HEK293 (cell line): Measurements from ENCODE around the gene TREH.

Source experiments
- KLF1 ChIP-seq: fragments of 450-650 bp; formaldehyde crosslinking; IDR thresholded peaks from 2 replicates; pipeline ENCODE4 v1.5.1; 2016; ENCODE audit warnings: missing biosample characterization, missing genetic modification characterization
- PRDM1 ChIP-seq: fragments of 450-650 bp; formaldehyde crosslinking; IDR thresholded peaks from 2 replicates; pipeline ENCODE4; 2016; ENCODE audit warnings: missing biosample characterization, missing genetic modification characterization
- SCRT2 ChIP-seq: fragments of 450-650 bp; formaldehyde crosslinking; IDR thresholded peaks from 2 replicates; pipeline ENCODE4 v1.5.1; 2016; ENCODE audit warnings: missing biosample characterization, missing genetic modification characterization
- TRIM28 ChIP-seq: IDR thresholded peaks from 2 replicates; pipeline ENCODE4 v1.6.1; 2011; ENCODE audit warnings: low read length, control low read depth, borderline replicate concordance
- ZFP69B ChIP-seq: fragments of 450-650 bp; formaldehyde crosslinking; IDR thresholded peaks from 2 replicates; pipeline ENCODE4 v1.5.1; 2016; ENCODE audit warnings: missing biosample characterization, missing genetic modification characterization
- ZNF112 ChIP-seq: fragments of 450-650 bp; formaldehyde crosslinking; IDR thresholded peaks from 2 replicates; pipeline ENCODE4 v1.5.0; 2017; ENCODE audit warnings: missing biosample characterization, missing genetic modification characterization
- ZNF23 ChIP-seq: fragments of 450-650 bp; formaldehyde crosslinking; IDR thresholded peaks from 2 replicates; pipeline ENCODE4 v1.5.1; 2016; ENCODE audit warnings: missing biosample characterization, missing genetic modification characterization, borderline replicate concordance
- ZNF24 ChIP-seq: fragments of 450-650 bp; formaldehyde crosslinking; IDR thresholded peaks from 2 replicates; pipeline ENCODE4 v1.5.1; 2016; ENCODE audit warnings: missing biosample characterization, missing genetic modification characterization
- ZNF473 ChIP-seq: fragments of 450-650 bp; formaldehyde crosslinking; IDR thresholded peaks from 2 replicates; pipeline ENCODE4 v1.5.1; 2017; ENCODE audit warnings: missing biosample characterization, missing genetic modification characterization
- ZNF521 ChIP-seq: fragments of 450-650 bp; formaldehyde crosslinking; IDR thresholded peaks from 2 replicates; pipeline ENCODE4 v1.5.1; 2017; ENCODE audit warnings: missing biosample characterization, mild to moderate bottlenecking, missing genetic modification characterization
- ZNF560 ChIP-seq: fragments of 450-650 bp; formaldehyde crosslinking; IDR thresholded peaks from 2 replicates; pipeline ENCODE4 v1.5.1; 2017; ENCODE audit warnings: missing biosample characterization, missing genetic modification characterization, borderline replicate concordance
- ZNF610 ChIP-seq: fragments of 450-650 bp; formaldehyde crosslinking; IDR thresholded peaks from 2 replicates; pipeline ENCODE4 v1.5.1; 2016; ENCODE audit warnings: missing biosample characterization, missing genetic modification characterization, borderline replicate concordance
- ZNF621 ChIP-seq: fragments of 450-650 bp; formaldehyde crosslinking; IDR thresholded peaks from 2 replicates; pipeline ENCODE4 v1.5.1; 2017; ENCODE audit warnings: missing biosample characterization, missing genetic modification characterization
- ZNF623 ChIP-seq: fragments of 450-650 bp; formaldehyde crosslinking; IDR thresholded peaks from 2 replicates; pipeline ENCODE4 v1.5.1; 2016; ENCODE audit warnings: missing biosample characterization, missing genetic modification characterization
- ZNF830 ChIP-seq: fragments of 450-650 bp; IDR thresholded peaks from 2 replicates; pipeline ENCODE4 v1.5.0; 2018; ENCODE audit warnings: missing biosample characterization, missing genetic modification characterization, low read depth, mild to moderate bottlenecking, moderate library complexity
- TF ChIP-seq, protein P1 (sequence below): fragments of 450-650 bp; formaldehyde crosslinking; IDR thresholded peaks from 2 replicates; pipeline ENCODE4 v1.5.1; 2016; ENCODE audit warnings: missing biosample characterization, missing genetic modification characterization
- TF ChIP-seq, protein P2 (sequence below): fragments of 450-650 bp; formaldehyde crosslinking; IDR thresholded peaks from 2 replicates; pipeline ENCODE4 v1.5.1; 2016; ENCODE audit warnings: missing biosample characterization, missing genetic modification characterization

The TREH gene

DNA sequence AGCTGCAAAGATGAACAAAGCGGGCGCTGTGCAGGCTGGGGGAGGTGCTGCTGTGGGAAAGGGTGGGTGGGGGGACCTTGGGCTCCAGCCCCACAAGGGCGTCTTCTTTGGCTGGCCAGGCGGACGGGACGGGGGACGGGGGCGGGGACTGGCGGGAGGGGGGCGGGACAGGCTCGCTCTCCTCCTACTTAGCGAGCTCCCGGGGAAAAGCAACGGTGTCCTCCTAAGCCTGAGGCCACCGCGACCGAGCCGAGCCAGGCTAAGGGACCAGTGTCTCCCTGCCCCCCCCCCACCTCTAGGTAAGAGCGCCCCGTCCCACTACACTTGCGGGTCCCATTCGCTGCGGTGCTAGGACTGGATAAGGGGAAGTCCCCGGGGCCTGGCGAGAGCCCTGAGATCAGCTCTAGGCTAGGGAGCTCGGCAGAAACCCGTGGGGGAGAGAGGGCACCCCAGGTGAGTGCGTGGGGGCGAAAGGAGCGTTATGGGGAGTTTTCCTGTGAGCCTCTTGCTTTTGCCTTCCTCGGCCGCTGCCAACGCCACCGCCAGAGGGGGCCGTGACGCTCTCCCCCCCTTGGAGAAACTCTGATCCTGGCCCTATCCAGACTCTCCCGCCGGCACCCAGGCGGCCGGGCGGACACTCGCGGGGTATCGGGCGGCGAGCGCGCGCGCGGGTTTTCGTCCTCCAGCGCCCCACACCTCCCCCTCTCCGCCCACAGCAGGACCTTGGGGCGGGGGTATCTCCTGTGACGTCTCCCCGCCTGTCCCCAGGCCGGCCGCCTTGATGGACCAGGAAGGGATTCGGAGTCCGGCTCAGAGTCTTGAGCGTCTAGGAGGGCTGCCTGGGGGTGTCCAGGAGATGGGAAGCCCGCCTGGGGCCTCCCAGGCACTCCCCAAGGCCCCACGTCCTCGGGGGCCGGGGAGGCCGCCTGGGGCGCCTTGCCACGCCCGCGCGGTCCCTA, 71.8 kb downstream of the TREH start, which contains the start of gene PHLDB1 (continued):
- TF ChIP-seq TRIM28 (no peak), ZNF621 (tag by site-specific recombination) (no peak), ZNF830 (tag by site-specific recombination) (no peak), ZNF623 (tag by site-specific recombination) (no peak), ZNF610 (tag by site-specific recombination) (no peak), ZNF521 (tag by site-specific recombination) (no peak), ZNF560 (tag by site-specific recombination) (no peak), SCRT2 (tag by site-specific recombination) (peak; percentile 91), ZNF112 (tag by site-specific recombination) (no peak), KLF1 (tag by site-specific recombination) (no peak), ZNF23 (tag by site-specific recombination) (no peak), ZNF473 (tag by site-specific recombination) (no peak), ZNF24 (no peak), ZFP69B (tag by site-specific recombination) (no peak), PRDM1 (tag by site-specific recombination) (peak; percentile 71)
- TF ChIP-seq, protein P1, sequence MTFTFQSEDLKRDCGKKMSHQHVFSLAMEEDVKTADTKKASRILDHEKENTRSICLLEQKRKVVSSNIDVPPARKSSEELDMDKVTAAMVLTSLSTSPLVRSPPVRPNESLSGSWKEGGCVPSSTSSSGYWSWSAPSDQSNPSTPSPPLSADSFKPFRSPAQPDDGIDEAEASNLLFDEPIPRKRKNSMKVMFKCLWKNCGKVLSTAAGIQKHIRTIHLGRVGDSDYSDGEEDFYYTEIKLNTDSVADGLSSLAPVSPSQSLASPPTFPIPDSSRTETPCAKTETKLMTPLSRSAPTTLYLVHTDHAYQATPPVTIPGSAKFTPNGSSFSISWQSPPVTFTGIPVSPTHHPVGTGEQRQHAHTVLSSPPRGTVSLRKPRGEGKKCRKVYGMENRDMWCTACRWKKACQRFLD, result no peak
- TF ChIP-seq, protein P2, sequence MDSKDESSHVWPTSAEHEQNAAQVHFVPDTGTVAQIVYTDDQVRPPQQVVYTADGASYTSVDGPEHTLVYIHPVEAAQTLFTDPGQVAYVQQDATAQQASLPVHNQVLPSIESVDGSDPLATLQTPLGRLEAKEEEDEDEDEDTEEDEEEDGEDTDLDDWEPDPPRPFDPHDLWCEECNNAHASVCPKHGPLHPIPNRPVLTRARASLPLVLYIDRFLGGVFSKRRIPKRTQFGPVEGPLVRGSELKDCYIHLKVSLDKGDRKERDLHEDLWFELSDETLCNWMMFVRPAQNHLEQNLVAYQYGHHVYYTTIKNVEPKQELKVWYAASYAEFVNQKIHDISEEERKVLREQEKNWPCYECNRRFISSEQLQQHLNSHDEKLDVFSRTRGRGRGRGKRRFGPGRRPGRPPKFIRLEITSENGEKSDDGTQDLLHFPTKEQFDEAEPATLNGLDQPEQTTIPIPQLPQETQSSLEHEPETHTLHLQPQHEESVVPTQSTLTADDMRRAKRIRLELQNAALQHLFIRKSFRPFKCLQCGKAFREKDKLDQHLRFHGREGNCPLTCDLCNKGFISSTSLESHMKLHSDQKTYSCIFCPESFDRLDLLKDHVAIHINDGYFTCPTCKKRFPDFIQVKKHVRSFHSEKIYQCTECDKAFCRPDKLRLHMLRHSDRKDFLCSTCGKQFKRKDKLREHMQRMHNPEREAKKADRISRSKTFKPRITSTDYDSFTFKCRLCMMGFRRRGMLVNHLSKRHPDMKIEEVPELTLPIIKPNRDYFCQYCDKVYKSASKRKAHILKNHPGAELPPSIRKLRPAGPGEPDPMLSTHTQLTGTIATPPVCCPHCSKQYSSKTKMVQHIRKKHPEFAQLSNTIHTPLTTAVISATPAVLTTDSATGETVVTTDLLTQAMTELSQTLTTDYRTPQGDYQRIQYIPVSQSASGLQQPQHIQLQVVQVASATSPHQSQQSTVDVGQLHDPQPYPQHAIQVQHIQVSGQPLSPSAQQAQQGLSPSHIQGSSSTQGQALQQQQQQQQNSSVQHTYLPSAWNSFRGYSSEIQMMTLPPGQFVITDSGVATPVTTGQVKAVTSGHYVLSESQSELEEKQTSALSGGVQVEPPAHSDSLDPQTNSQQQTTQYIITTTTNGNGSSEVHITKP (tag by site-specific recombination), result peak; percentile 86
